SU-DHL-6 (cell line): Measurements from ENCODE around the gene RARS1.

Source experiments
- H2AFZ ChIP-seq: fragments of 200-600 bp; sonication (generic); 2 replicates; pipeline ENCODE4 v1.6.1; 2014; ENCODE audit warnings: low read depth, mild to moderate bottlenecking, moderate library complexity, mixed read lengths, antibody characterized with exemption, low read length; ENCODE audit not compliant: severe bottlenecking
- H3F3A ChIP-seq: fragments of 200-600 bp; shearing (Covaris generic); 2 replicates; pipeline ENCODE4 v1.6.0; 2016; ENCODE audit warnings: antibody characterized with exemption, mild to moderate bottlenecking; ENCODE audit not compliant: insufficient read depth
- H3K27ac ChIP-seq: fragments of 200-600 bp; sonication (generic); 2 replicates; pipeline ENCODE4 v1.5.1; 2016; ENCODE audit warnings: low read depth, mild to moderate bottlenecking, low read length, moderate library complexity, mixed read lengths
- H3K27me3 ChIP-seq: fragments of 200-600 bp; sonication (generic), shearing (Covaris generic); 2 replicates; pipeline ENCODE4 v1.6.0; 2014; ENCODE audit warnings: mild to moderate bottlenecking, low read length
- H3K36me3 ChIP-seq: fragments of 200-600 bp; sonication (generic); 2 replicates; pipeline ENCODE4 v1.6.1; 2014; ENCODE audit warnings: mild to moderate bottlenecking, low read length, mixed read lengths
- H3K4me2 ChIP-seq: fragments of 300-600, 200-600 bp; shearing (Covaris generic), sonication (generic); 2 replicates; pipeline ENCODE4 v1.6.0; 2014; ENCODE audit warnings: low read length, low read depth, mild to moderate bottlenecking; ENCODE audit not compliant: poor library complexity, severe bottlenecking
- H3K4me3 ChIP-seq: fragments of 200-600 bp; sonication (generic); 2 replicates; pipeline ENCODE4 v1.5.1; 2014; ENCODE audit warnings: antibody characterized with exemption, low read length, mild to moderate bottlenecking, mixed read lengths; ENCODE audit not compliant: insufficient read depth, poor library complexity, severe bottlenecking
- H3K79me2 ChIP-seq: fragments of 200-600 bp; sonication (generic); 2 replicates; pipeline ENCODE4 v1.6.1; 2014; ENCODE audit warnings: mild to moderate bottlenecking, low read length, moderate library complexity; ENCODE audit not compliant: insufficient read depth
- H3K9ac ChIP-seq: fragments of 200-600 bp; sonication (generic); 2 replicates; pipeline ENCODE4 v1.7.0; 2014; ENCODE audit warnings: mild to moderate bottlenecking, low read length
- H3K9me2 ChIP-seq: fragments of 200-600 bp; sonication (generic); replicated peaks from 2 replicates; pipeline ENCODE4 v1.6.1; 2014; ENCODE audit warnings: low read length; ENCODE audit not compliant: insufficient read depth
- H3K9me3 ChIP-seq: fragments of 200-600 bp; sonication (generic); 2 replicates; pipeline ENCODE4 v1.6.1; 2014; ENCODE audit warnings: low read length, mixed read lengths; ENCODE audit not compliant: insufficient read depth
- H4K20me1 ChIP-seq: fragments of 200-600 bp; sonication (generic); 2 replicates; pipeline ENCODE4 v1.6.1; 2014; ENCODE audit warnings: low read depth, mild to moderate bottlenecking, antibody characterized with exemption, low read length, moderate library complexity, mixed read lengths
- EZH2phosphoT487 ChIP-seq: fragments of 200-600 bp; sonication (generic), shearing (Covaris generic); conservative IDR thresholded peaks from 2 replicates; pipeline ENCODE4 v1.6.1; 2018; ENCODE audit warnings: mild to moderate bottlenecking, antibody characterized with exemption, low read length, moderate library complexity, mixed read lengths
- TF ChIP-seq, protein P1 (sequence below): fragments of 200-600 bp; sonication (generic); IDR thresholded peaks from one replicate; pipeline ENCODE4 v1.5.1; 2017; ENCODE audit warnings: antibody characterized with exemption, mild to moderate bottlenecking, low read length, moderate library complexity; ENCODE audit not compliant: insufficient read depth, poor library complexity, severe bottlenecking

RARS1 gene

DNA sequence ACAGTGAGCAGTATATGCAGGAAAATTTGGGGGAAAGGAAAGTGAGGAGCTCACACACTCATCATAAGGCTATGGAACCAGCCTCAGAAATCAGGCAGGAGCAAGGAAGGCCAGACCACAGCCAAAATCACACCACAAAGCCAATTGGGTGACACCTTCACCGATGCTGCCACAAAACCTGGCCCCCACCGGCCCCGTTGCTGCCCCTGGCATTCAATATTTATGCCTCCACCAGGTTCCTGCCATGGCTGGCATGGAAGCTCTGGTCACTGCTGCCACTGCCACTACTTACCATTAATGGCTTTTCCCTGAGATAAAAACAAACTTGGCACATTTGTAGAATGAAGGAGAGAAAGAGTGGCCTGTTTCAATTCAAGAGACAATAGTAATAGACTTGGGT lies 28.7 kb upstream of the RARS1 start:
- Histone ChIP-seq H3K9ac (no peak overlapping the region), H3K9me3 (no peaks in the 10 kb centered on the region), H3K36me3 (no peaks in the 10 kb centered on the region), H3F3A (no peaks in the 10 kb centered on the region), H2AFZ (no peak overlapping the region), H3K79me2 (no peaks in the 10 kb centered on the region), H4K20me1 (no peaks in the 10 kb centered on the region), H3K27me3 (no peaks in the 10 kb centered on the region), H3K4me2 (no peak overlapping the region), H3K27ac (no peak overlapping the region), H3K9me2 (no peaks in the 10 kb centered on the region), H3K4me3 (no peak overlapping the region)
- TF ChIP-seq EZH2phosphoT487 = no peak
- TF ChIP-seq, protein P1, sequence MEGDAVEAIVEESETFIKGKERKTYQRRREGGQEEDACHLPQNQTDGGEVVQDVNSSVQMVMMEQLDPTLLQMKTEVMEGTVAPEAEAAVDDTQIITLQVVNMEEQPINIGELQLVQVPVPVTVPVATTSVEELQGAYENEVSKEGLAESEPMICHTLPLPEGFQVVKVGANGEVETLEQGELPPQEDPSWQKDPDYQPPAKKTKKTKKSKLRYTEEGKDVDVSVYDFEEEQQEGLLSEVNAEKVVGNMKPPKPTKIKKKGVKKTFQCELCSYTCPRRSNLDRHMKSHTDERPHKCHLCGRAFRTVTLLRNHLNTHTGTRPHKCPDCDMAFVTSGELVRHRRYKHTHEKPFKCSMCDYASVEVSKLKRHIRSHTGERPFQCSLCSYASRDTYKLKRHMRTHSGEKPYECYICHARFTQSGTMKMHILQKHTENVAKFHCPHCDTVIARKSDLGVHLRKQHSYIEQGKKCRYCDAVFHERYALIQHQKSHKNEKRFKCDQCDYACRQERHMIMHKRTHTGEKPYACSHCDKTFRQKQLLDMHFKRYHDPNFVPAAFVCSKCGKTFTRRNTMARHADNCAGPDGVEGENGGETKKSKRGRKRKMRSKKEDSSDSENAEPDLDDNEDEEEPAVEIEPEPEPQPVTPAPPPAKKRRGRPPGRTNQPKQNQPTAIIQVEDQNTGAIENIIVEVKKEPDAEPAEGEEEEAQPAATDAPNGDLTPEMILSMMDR = no peak

DNA sequence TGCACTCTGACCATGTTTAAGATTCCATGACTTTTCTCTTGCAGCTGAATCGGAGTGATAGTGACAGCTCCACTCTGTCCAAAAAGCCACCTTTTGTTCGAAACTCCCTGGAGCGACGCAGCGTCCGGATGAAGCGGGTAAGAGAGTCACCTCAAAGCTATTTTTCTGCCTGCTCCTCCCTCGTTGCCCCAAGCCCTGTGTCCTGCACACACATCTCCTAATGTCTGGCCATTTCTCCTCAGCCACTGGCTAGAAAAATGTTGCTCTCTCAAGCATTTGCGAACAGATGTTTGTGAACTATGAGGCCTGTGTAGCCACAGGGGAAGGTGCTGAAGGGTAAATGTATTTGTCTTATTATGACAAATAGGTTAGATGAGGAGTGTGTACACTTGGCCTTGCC lies 25.7 kb upstream of the RARS1 start:
- TF ChIP-seq, protein P1 = no peak
- TF ChIP-seq EZH2phosphoT487 = no peak
- Histone ChIP-seq H3K27me3 (no peaks in the 10 kb centered on the region), H3K9me2 (no peaks in the 10 kb centered on the region), H3K27ac (no peak overlapping the region), H3K79me2 (no peaks in the 10 kb centered on the region), H3K4me2 (no peak overlapping the region), H2AFZ (no peak overlapping the region), H4K20me1 (no peaks in the 10 kb centered on the region), H3K36me3 (no peaks in the 10 kb centered on the region), H3F3A (no peaks in the 10 kb centered on the region), H3K9me3 (no peaks in the 10 kb centered on the region), H3K9ac (no peak overlapping the region), H3K4me3 (no peak overlapping the region)

DNA sequence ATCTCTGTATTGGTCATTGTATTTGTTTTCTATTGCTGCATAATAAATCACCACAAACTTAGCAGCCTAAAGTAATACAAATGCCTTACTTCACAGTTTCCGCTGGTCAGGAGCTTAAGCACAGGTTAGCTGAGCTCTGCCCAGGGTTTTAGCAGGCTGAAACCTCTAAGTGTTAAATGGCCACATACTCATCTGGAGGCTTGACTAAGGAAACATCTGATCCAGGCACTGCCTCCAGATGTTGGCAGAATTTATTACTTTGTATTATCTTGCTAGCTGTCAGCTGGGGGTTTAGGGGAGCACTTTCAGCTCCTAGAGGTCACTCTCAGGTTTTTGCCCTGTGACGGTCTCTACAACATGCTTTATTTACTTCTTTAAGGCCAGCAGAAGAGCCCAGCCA lies 23.2 kb upstream of the RARS1 start:
- Histone ChIP-seq H3K4me2 (no peak overlapping the region), H3F3A (no peaks in the 10 kb centered on the region), H3K9me3 (no peaks in the 10 kb centered on the region), H3K4me3 (no peak overlapping the region), H3K9ac (no peak overlapping the region), H3K27ac (no peak overlapping the region), H3K9me2 (no peaks in the 10 kb centered on the region), H4K20me1 (no peaks in the 10 kb centered on the region), H3K36me3 (no peaks in the 10 kb centered on the region), H2AFZ (no peak overlapping the region), H3K79me2 (no peaks in the 10 kb centered on the region), H3K27me3 (no peaks in the 10 kb centered on the region)
- TF ChIP-seq, protein P1 = no peak
- TF ChIP-seq EZH2phosphoT487 = no peak

DNA sequence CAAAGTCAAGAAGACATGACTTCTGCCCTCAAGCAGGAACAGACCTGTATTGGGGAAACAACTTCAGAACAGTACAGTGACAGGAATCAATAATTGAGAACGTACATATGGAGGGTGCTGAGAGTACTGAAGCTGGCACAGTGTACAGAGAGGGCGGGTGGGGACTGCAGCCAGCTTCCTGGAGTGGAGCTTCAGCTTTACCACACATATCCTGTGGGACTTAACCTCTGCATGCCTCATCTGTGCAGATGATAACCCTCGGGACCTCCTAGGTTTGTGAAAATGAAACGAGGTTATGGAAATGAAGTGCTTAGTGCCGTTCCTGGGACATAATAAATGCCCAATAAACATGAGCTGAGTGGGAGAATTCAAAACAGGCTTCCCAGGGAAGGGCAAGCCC lies 22.1 kb upstream of the RARS1 start:
- H2AFZ ChIP-seq = no peak overlapping the region
- H3K27me3 ChIP-seq = no peaks in the 10 kb centered on the region
- H3K9me3 ChIP-seq = no peaks in the 10 kb centered on the region
- no peaks in the 10 kb centered on the region for H3F3A ChIP-seq
- no peaks in the 10 kb centered on the region for H3K36me3 ChIP-seq
- H3K79me2 ChIP-seq = no peaks in the 10 kb centered on the region
- no peak overlapping the region for H3K4me3 ChIP-seq
- H3K9me2 ChIP-seq = no peaks in the 10 kb centered on the region
- no peak overlapping the region for H3K9ac ChIP-seq
- TF ChIP-seq, protein P1 = no peak
- no peak for TF ChIP-seq EZH2phosphoT487
- H3K27ac ChIP-seq = no peak overlapping the region
- H3K4me2 ChIP-seq = no peak overlapping the region
- H4K20me1 ChIP-seq = no peaks in the 10 kb centered on the region
